HepG2 (cell line): ENCODE measurements around the gene MTMR1. TPM values are rescaled to one million over a fixed set of nuclear protein-coding genes. Genes with fewer than 3 reads are reported as not detected.

Source experiments
- ATAC-seq: fragments of 200-7000 bp; cut with Tn5 transposase; 3 replicates; pipeline ENCODE4 v1.9.1; 2020; ENCODE audit warnings: mild to moderate bottlenecking, moderate library complexity
- BruUV-seq: library from RNA; stranded (reverse); fragments of 400-500 nt; replicated peaks from 2 replicates; lab custom pipeline; 2021; lab: Mats Ljungman, UMichigan
- CTCF ChIA-PET: fragments of 300-600 bp; formaldehyde crosslinking; extraction: SDS; loops from one replicate; lab custom pipeline; 2021; ENCODE audit warnings: low total read pairs, inconsistent platforms, low intra/inter-chr PET ratio; lab: Yijun Ruan, JAX
- POLR2A ChIA-PET: fragments of 350-600 bp; sonication (Branson Sonifier 250); formaldehyde crosslinking; loops from one replicate; lab custom pipeline; 2020; ENCODE audit warnings: antibody characterized with exemption, inconsistent platforms; lab: Yijun Ruan, JAX
- DNase-seq: peaks from one replicate; pipeline ENCODE4 v3.0.0-alpha.2; 2015; ENCODE audit warnings: low spot score
- FAIRE-seq: peaks from 3 replicates; lab custom pipeline; 2011; peaks lifted over from hg19 to GRCh38; lab: Jason Lieb, UNC
- H2AFZ ChIP-seq: one replicate; pipeline ENCODE4 v1.6.1; 2011; ENCODE audit warnings: low read length, inconsistent platforms
- H3K27ac ChIP-seq: fragments of 300-600 bp; 3 replicates; pipeline ENCODE4 v1.8.0; 2011; ENCODE audit warnings: mixed run types, mild to moderate bottlenecking, mixed read lengths, low read length, inconsistent platforms; ENCODE audit not compliant: insufficient read depth; ENCODE audit errors: extremely low read length
- H3K27me3 ChIP-seq, 2 experiments: fragments of 200-600 bp in 1 of 2; 2 replicates in 1 of 2; 3 replicates in 1 of 2; pipeline versions ENCODE4 v1.6.0 to v1.8.0; 2011; ENCODE audit warnings: low read length in 2 of 2, mild to moderate bottlenecking in 2 of 2, moderate library complexity in 2 of 2, inconsistent platforms in 1 of 2; ENCODE audit not compliant: insufficient read depth in 2 of 2, control insufficient read depth in 1 of 2
- H3K36me3 ChIP-seq, 2 experiments: fragments of 200-600 bp in 1 of 2; replicated peaks in 1 of 2; 2 replicates in 1 of 2; 3 replicates in 1 of 2; pipeline versions ENCODE4 v1.5.1 to v1.8.0; 2011; ENCODE audit warnings: low read length in 2 of 2, inconsistent platforms in 1 of 2; ENCODE audit not compliant: insufficient read depth in 2 of 2, control insufficient read depth in 1 of 2
- H3K4me1 ChIP-seq: 2 replicates; pipeline ENCODE4 v1.5.1; 2012; ENCODE audit warnings: low read length, inconsistent platforms; ENCODE audit not compliant: insufficient read depth
- H3K4me2 ChIP-seq: 2 replicates; pipeline ENCODE4 v1.6.0; 2011; ENCODE audit warnings: low read depth, low read length, inconsistent platforms
- H3K4me3 ChIP-seq, 3 experiments: fragments of 200-600 bp in 1 of 3; sonication (generic), shearing (Covaris generic) in 1 of 3; replicated peaks in 1 of 3; 2 replicates each; pipeline ENCODE4 v1.5.1; 2011 to 2016; ENCODE audit warnings: low read length in 3 of 3, inconsistent platforms in 2 of 3, low read depth in 2 of 3, mild to moderate bottlenecking in 2 of 3, control low read depth in 1 of 3, mixed read lengths in 1 of 3; ENCODE audit not compliant: insufficient read depth in 1 of 3
- H3K79me2 ChIP-seq: one replicate; pipeline ENCODE4 v1.6.1; 2011; ENCODE audit warnings: low read length, inconsistent platforms; ENCODE audit not compliant: insufficient read depth
- H3K9ac ChIP-seq: 2 replicates; pipeline ENCODE4 v1.6.0; 2011; ENCODE audit warnings: mild to moderate bottlenecking, low read depth, low read length, inconsistent platforms; ENCODE audit not compliant: insufficient read depth
- H3K9me3 ChIP-seq: 2 replicates; pipeline ENCODE4 v1.5.1; 2012; ENCODE audit warnings: mild to moderate bottlenecking, low read length
- H4K20me1 ChIP-seq: 2 replicates; pipeline ENCODE4 v1.6.0; 2011; ENCODE audit warnings: inconsistent platforms, mild to moderate bottlenecking, low read length, moderate library complexity; ENCODE audit not compliant: insufficient read depth
- CBX5 ChIP-seq: sonication (generic); formaldehyde crosslinking; IDR thresholded peaks from 2 replicates; pipeline ENCODE4 v1.4.0; 2020; ENCODE audit warnings: missing genetic modification reagents, borderline replicate concordance
- EP300 ChIP-seq, 3 experiments: sonication (generic) in 1 of 3; formaldehyde crosslinking in 1 of 3; IDR thresholded peaks; 2 replicates each; pipeline versions ENCODE4 v1.5.1 to v1.6.1; 2011 to 2020; ENCODE audit warnings: low read depth in 2 of 3, low read length in 2 of 3, borderline replicate concordance in 1 of 3, improper control_type of control experiment in 1 of 3, mild to moderate bottlenecking in 1 of 3, missing genetic modification reagents in 1 of 3, moderate library complexity in 1 of 3
- IRF2 ChIP-seq: IDR thresholded peaks from 2 replicates; pipeline ENCODE4 v1.6.1; 2018; ENCODE audit warnings: missing genetic modification reagents, missing compliant biosample characterization
- KAT7 ChIP-seq: IDR thresholded peaks from 2 replicates; pipeline ENCODE4 v1.6.1; 2018; ENCODE audit warnings: borderline replicate concordance, missing compliant biosample characterization
- MAFF ChIP-seq: IDR thresholded peaks from 2 replicates; pipeline ENCODE4 v1.6.1; 2011; ENCODE audit warnings: low read depth, low read length, improper control_type of control experiment
- MTERF4 ChIP-seq: sonication (generic); formaldehyde crosslinking; IDR thresholded peaks from 2 replicates; pipeline ENCODE4 v1.8.0; 2023; ENCODE audit warnings: mild to moderate bottlenecking, missing genetic modification reagents
- SMARCE1 ChIP-seq: fragments of 450-650 bp; IDR thresholded peaks from 2 replicates; pipeline ENCODE4 v1.6.1; 2017; ENCODE audit warnings: borderline replicate concordance
- STAG1 ChIP-seq: sonication (generic); formaldehyde crosslinking; IDR thresholded peaks from 2 replicates; pipeline ENCODE4 v1.4.0; 2020; ENCODE audit warnings: missing genetic modification reagents
- SYNCRIP ChIP-seq: fragments of 200-400 bp; formaldehyde crosslinking; IDR thresholded peaks from 2 replicates; pipeline ENCODE4 v1.6.1; 2018; ENCODE audit warnings: mild to moderate bottlenecking, low read depth, low read length; ENCODE audit not compliant: insufficient read depth
- TBX2 ChIP-seq: sonication (generic); formaldehyde crosslinking; IDR thresholded peaks from 2 replicates; pipeline ENCODE4 v1.5.0; 2020; ENCODE audit warnings: missing genetic modification reagents, mild to moderate bottlenecking, borderline replicate concordance
- ZNF101 ChIP-seq: sonication (generic); formaldehyde crosslinking; IDR thresholded peaks from 2 replicates; pipeline ENCODE4 v1.4.0; 2020; ENCODE audit warnings: mild to moderate bottlenecking, low read depth, missing genetic modification reagents, borderline replicate concordance
- ZNF367 ChIP-seq: sonication (generic); formaldehyde crosslinking; IDR thresholded peaks from 2 replicates; pipeline ENCODE4 v1.4.0; 2020; ENCODE audit warnings: missing genetic modification reagents, borderline replicate concordance
- ZNF549 ChIP-seq: sonication (generic); formaldehyde crosslinking; IDR thresholded peaks from 2 replicates; pipeline ENCODE4 v1.5.0; 2020; ENCODE audit warnings: missing genetic modification reagents
- ZNF629 ChIP-seq: sonication (generic); formaldehyde crosslinking; conservative IDR thresholded peaks from 2 replicates; pipeline ENCODE4 v1.5.0; 2020; ENCODE audit warnings: missing genetic modification reagents
- ZNF720 ChIP-seq: sonication (generic); formaldehyde crosslinking; IDR thresholded peaks from 2 replicates; pipeline ENCODE4 v1.4.0; 2020; ENCODE audit warnings: missing genetic modification reagents
- WGBS: methylation state at CpG from one replicate; pipeline ENCODE4 v1.1.6; 2017; ENCODE audit warnings: low lambda C conversion rate; 5-methylcytosine and 5-hydroxymethylcytosine counted together
- in situ Hi-C: cut with HindIII; loops from 2 replicates; pipeline ENCODE4 v1.10.0; 2017; ENCODE audit warnings: low pct_unique_long_range_greater_than_20kb; ENCODE audit not compliant: extremely low pct_ligation_motif_present
- intact Hi-C: fragments of 100-400 bp; cut with micrococcal nuclease; formaldehyde crosslinking; loops from one replicate; pipeline ENCODE4 v1.10.0; 2022; ENCODE audit not compliant: unreplicated experiment
- polyA plus RNA-seq, 8 experiments: library from polyadenylated mRNA; depleted of rRNA in 3 of 8; stranded (reverse) in 7 of 8; unstranded in 1 of 8; fragments of >200 nt; fragmentation: Illumina TruSeq in 4 of 8; extraction: Trizol in 4 of 8; gene quantifications; 2 replicates each; pipeline versions ENCODE4 v1.2.1 to v1.2.3, GENCODE V29; 2011 to 2016; ENCODE audit warnings: low read depth in 4 of 8, missing spikeins in 1 of 8, mixed read lengths in 1 of 8; ENCODE audit not compliant: insufficient read depth in 1 of 8
- total RNA-seq, 5 experiments: library from RNA; depleted of rRNA; stranded (reverse); fragments of >200 nt; fragmentation: Illumina TruSeq; extraction: Trizol; gene quantifications; 2 replicates each; pipeline ENCODE4 v1.2.3, GENCODE V29; 2016; ENCODE audit warnings: low read depth in 1 of 5
- TF ChIP-seq, protein P1 (sequence below): sonication (generic); formaldehyde crosslinking; conservative IDR thresholded peaks from 2 replicates; pipeline ENCODE4 v1.4.0; 2020; ENCODE audit warnings: missing genetic modification reagents
- TF ChIP-seq, protein P2 (sequence below): sonication (generic); formaldehyde crosslinking; IDR thresholded peaks from 2 replicates; pipeline ENCODE4 v1.8.0; 2022; ENCODE audit warnings: mild to moderate bottlenecking, missing genetic modification reagents, moderate library complexity
- TF ChIP-seq, protein P3 (sequence below): sonication (generic); formaldehyde crosslinking; IDR thresholded peaks from 2 replicates; pipeline ENCODE4 v1.8.0; 2022; ENCODE audit warnings: mild to moderate bottlenecking, missing genetic modification reagents, borderline replicate concordance
- TF ChIP-seq, protein P4 (sequence below): IDR thresholded peaks from 2 replicates; pipeline ENCODE4 v1.6.1; 2012; ENCODE audit warnings: inconsistent platforms

MTMR1 gene
- total and polyA plus RNA-seq, 2 of the 13 experiments (the other 11 are each of a cell fraction or from before 2014, with no cell fraction given), result 8.9 to 11.1 TPM

- TF ChIP-seq, protein P1, sequence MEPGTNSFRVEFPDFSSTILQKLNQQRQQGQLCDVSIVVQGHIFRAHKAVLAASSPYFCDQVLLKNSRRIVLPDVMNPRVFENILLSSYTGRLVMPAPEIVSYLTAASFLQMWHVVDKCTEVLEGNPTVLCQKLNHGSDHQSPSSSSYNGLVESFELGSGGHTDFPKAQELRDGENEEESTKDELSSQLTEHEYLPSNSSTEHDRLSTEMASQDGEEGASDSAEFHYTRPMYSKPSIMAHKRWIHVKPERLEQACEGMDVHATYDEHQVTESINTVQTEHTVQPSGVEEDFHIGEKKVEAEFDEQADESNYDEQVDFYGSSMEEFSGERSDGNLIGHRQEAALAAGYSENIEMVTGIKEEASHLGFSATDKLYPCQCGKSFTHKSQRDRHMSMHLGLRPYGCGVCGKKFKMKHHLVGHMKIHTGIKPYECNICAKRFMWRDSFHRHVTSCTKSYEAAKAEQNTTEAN (CRISPR knock-in tag), result no peak
- no peak for TF ChIP-seq TBX2
- TF ChIP-seq ZNF101, result no peak
- no peak for TF ChIP-seq SYNCRIP
- TF ChIP-seq ZNF549 (CRISPR knock-in tag), result no peak
- no peak for TF ChIP-seq ZNF720 (CRISPR knock-in tag)
- TF ChIP-seq CBX5 (CRISPR knock-in tag), result no peak
- no peak for TF ChIP-seq ZNF629 (CRISPR knock-in tag)
Measured at GRCh38 chrX:150767045-150767395, 73.8 kb downstream of the MTMR1 start (continued).

DNA sequence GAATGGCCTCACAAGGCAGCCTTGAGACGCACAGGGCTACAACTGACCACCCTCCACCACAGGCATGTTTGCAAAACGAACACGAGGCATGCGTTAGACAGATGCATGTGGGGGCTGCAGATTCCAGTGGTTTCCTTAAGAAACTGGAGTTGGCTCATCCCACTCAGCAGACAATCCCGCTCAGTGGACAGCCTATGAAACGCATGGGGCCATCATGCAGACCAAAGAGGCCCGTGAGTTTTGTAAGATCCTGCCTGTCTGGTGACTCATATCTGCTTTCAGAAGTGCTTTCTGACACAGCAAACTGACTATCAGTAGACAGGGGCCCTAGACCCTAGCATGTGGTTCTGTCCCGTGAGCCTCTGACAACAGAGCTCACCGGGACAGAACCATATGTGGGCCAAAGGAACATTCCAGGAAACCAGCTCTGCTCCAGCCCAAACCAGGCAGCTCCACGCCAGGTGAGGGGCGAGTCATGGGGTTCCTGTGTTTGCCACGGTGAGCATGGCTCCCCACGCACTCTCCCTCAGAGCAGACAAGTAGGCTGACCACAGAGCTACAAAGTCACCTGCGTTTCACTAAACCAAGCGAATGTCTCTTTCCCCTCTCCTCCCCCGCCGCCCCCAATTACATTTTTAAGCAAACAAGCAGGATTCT, 74.4 kb downstream of the MTMR1 start:
- DNase-seq (no peak), FAIRE-seq (no peak), ATAC-seq (no peak)
- Histone ChIP-seq H3K4me1 (no peaks in the 10 kb centered on the region), H3K27ac (no peak overlapping the region), H3K36me3 (no peaks in the 10 kb centered on the region), H3K4me2 (no peak overlapping the region), H4K20me1 (no peaks in the 10 kb centered on the region), H3K4me3 (no peak overlapping the region), H2AFZ (no peak overlapping the region), H3K9ac (no peak overlapping the region), H3K27me3 (no peaks in the 10 kb centered on the region), H3K79me2 (no peaks in the 10 kb centered on the region), H3K9me3 (no peaks in the 10 kb centered on the region)
- ChIA-PET CTCF (no interaction called here), POLR2A (no interaction called here)
- intact Hi-C loops (no loop called here), in situ Hi-C loops (no loop called here)
- no TSS peak for BruUV-seq
- WGBS, result 85% methylated on average over 10 of the region's 17 CpGs
- TF ChIP-seq STAG1, result no peak
- TF ChIP-seq ZNF367 (CRISPR knock-in tag), result no peak
- TF ChIP-seq, protein P2, sequence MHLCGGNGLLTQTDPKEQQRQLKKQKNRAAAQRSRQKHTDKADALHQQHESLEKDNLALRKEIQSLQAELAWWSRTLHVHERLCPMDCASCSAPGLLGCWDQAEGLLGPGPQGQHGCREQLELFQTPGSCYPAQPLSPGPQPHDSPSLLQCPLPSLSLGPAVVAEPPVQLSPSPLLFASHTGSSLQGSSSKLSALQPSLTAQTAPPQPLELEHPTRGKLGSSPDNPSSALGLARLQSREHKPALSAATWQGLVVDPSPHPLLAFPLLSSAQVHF (CRISPR knock-in tag), result no peak
- no peak for TF ChIP-seq MTERF4
- TF ChIP-seq EP300 (IDR thresholded peaks at IDR 0.05; ENCODE audit: low read depth in 2 of 2, low read length in 2 of 2), result no peak
- no peak for TF ChIP-seq EP300 (CRISPR knock-in tag; IDR thresholded peaks at IDR 0.05; ENCODE audit: borderline replicate concordance)
- TF ChIP-seq SMARCE1, result no peak
- no peak for TF ChIP-seq KAT7
- TF ChIP-seq MAFF, result no peak
- TF ChIP-seq IRF2 (CRISPR knock-in tag), result no peak
- TF ChIP-seq, protein P3, sequence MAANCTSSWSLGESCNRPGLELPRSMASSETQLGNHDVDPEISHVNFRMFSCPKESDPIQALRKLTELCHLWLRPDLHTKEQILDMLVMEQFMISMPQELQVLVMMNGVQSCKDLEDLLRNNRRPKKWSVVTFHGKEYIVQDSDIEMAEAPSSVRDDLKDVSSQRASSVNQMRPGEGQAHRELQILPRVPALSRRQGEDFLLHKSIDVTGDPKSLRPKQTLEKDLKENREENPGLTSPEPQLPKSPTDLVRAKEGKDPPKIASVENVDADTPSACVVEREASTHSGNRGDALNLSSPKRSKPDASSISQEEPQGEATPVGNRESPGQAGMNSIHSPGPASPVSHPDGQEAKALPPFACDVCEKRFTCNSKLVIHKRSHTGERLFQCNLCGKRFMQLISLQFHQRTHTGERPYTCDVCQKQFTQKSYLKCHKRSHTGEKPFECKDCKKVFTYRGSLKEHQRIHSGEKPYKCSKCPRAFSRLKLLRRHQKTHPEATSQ, result no peak
- TF ChIP-seq, protein P4, sequence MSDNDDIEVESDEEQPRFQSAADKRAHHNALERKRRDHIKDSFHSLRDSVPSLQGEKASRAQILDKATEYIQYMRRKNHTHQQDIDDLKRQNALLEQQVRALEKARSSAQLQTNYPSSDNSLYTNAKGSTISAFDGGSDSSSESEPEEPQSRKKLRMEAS, result no peak
